ENCODE measurements around the gene RC3H2.

Gene RC3H2

DNA sequence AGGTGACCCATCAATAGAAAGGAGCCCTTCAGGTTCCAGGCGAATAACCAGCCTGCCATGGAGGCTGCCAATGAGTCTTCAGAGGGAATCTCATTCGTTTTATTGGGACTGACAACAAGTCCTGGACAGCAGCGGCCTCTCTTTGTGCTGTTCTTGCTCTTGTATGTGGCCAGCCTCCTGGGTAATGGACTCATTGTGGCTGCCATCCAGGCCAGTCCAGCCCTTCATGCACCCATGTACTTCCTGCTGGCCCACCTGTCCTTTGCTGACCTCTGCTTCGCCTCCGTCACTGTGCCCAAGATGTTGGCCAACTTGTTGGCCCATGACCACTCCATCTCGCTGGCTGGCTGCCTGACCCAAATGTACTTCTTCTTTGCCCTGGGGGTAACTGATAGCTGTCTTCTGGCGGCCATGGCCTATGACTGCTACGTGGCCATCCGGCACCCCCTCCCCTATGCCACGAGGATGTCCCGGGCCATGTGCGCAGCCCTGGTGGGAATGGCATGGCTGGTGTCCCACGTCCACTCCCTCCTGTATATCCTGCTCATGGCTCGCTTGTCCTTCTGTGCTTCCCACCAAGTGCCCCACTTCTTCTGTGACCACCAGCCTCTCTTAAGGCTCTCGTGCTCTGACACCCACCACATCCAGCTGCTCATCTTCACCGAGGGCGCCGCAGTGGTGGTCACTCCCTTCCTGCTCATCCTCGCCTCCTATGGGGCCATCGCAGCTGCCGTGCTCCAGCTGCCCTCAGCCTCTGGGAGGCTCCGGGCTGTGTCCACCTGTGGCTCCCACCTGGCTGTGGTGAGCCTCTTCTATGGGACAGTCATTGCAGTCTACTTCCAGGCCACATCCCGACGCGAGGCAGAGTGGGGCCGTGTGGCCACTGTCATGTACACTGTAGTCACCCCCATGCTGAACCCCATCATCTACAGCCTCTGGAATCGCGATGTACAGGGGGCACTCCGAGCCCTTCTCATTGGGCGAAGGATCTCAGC, 104.8 kb downstream of the RC3H2 start, which contains the start of gene OR1K1:
TSS of gene OR1K1 (plus strand) at position 58 of the 995 bp plus-strand sequence. CDS start at position 58, 0 bp downstream.
- Histone ChIP-seq H3K4me1 (ENCODE audit: control extremely low read depth in 1 of 4, control insufficient read depth in 4 of 4, insufficient read depth in 4 of 4, low read length in 3 of 4) (no peaks in the 10 kb centered on the region), H3K9me3 (ENCODE audit: control extremely low read depth in 1 of 5, control insufficient read depth in 4 of 5, insufficient read depth in 2 of 5, low read depth in 1 of 5, low read length in 4 of 5) (no peaks in the 10 kb centered on the region), H3K27me3 (replicated peaks in 2 of 5; ENCODE audit: control insufficient read depth in 4 of 5, insufficient read depth in 5 of 5, low read length in 4 of 5) (no peaks in the 10 kb centered on the region), H3K27ac (ENCODE audit: insufficient read depth in 1 of 2, low read depth in 1 of 2, low read length in 2 of 2, poor library complexity in 1 of 2, severe bottlenecking in 2 of 2) (no peak within 1 kb of the TSS), H3K4me3 (ENCODE audit: control insufficient read depth in 1 of 7, extremely low read depth in 1 of 7, insufficient read depth in 4 of 7, low read depth in 2 of 7, low read length in 6 of 7) (no peak within 1 kb of the TSS), H3K36me3 (ENCODE audit: control insufficient read depth in 4 of 4, insufficient read depth in 4 of 4, low read length in 3 of 4) (peaks cover 0 to 2% (median 0%) of the 10 kb centered on the region in 4 experiments)
- POLR2A ChIA-PET, result no interaction called here
- CTCF ChIA-PET, result no interaction called here
- WGBS (ENCODE audit: insufficient coverage), result 96% methylated on average over 30 of the region's 30 CpGs
- no peak for DNase-seq

DNA sequence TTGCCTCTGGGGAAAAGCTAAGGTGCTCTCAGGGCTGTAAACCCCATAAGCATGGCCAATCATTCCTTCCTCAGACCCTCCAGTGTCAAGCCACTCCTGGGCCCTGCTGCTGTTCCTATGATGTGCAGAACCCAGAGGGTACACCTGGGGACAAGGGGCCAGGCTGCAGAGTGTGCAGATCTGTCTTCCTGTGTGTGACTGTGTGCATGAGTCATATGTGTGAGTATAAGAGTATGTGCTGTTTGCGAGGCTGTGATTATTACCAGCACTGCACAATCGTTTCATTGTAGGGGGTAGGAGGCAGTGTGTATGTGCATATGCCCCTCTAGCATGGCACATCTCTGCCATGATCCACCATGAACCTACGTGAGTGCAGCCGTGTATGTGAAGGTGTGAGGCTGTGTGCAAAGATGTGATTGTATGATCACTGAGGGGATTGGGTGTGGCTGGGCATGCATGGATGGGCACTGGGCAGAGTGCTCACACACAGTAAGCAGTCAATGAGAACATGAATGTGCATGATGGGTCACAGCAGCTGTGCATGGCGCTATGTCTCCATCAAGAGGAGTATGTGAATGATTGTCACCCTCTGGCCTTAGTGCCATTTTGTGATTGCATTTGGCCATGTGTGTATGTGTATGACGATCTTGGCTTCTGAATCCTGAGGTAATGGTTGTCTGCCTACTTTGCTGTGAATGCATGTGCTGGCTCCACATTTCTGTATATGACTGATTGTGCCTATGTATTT, 107.7 kb downstream of the RC3H2 start:
- CTCF ChIA-PET, result no interaction called here
- 100% methylated on average over 6 of the region's 6 CpGs for WGBS (ENCODE audit: insufficient coverage)
- Histone ChIP-seq H3K27ac (ENCODE audit: insufficient read depth in 1 of 2, low read depth in 1 of 2, low read length in 2 of 2, poor library complexity in 1 of 2, severe bottlenecking in 2 of 2) (no peak overlapping the region), H3K9me3 (ENCODE audit: control extremely low read depth in 1 of 5, control insufficient read depth in 4 of 5, insufficient read depth in 2 of 5, low read depth in 1 of 5, low read length in 4 of 5) (no peaks in the 10 kb centered on the region), H3K36me3 (ENCODE audit: control insufficient read depth in 4 of 4, insufficient read depth in 4 of 4, low read length in 3 of 4) (no peaks in the 10 kb centered on the region), H3K4me1 (ENCODE audit: control extremely low read depth in 1 of 4, control insufficient read depth in 4 of 4, insufficient read depth in 4 of 4, low read length in 3 of 4) (peaks cover 0 to 4% (median 0%) of the 10 kb centered on the region in 4 experiments), H3K4me3 (ENCODE audit: control insufficient read depth in 1 of 7, extremely low read depth in 1 of 7, insufficient read depth in 4 of 7, low read depth in 2 of 7, low read length in 6 of 7) (no peak overlapping the region), H3K27me3 (replicated peaks in 2 of 5; ENCODE audit: control insufficient read depth in 4 of 5, insufficient read depth in 5 of 5, low read length in 4 of 5) (no peaks in the 10 kb centered on the region)
- DNase-seq, result no peak
- POLR2A ChIA-PET, result no interaction called here

Measured in common myeloid progenitor, CD34-positive (primary cell).